IMR-90 (cell line): ENCODE measurements around the gene EPB41L5. TPM values are rescaled to one million over a fixed set of nuclear protein-coding genes. Genes with fewer than 3 reads are reported as not detected.
A peak's percentile ranks its signal among the peaks of the same experiment; 100 is the strongest.

Source experiments
- ATAC-seq: fragments of 200-7000 bp; cut with Tn5 transposase; 2 replicates; pipeline ENCODE4 v1.9.1; 2020; ENCODE audit warnings: low read depth, mild to moderate bottlenecking, moderate library complexity
- BruUV-seq: library from RNA; stranded (reverse); fragments of 400-500 nt; replicated peaks from 2 replicates; lab custom pipeline; 2021; lab: Mats Ljungman, UMichigan
- CTCF ChIA-PET: fragments of 300-600 bp; formaldehyde crosslinking; extraction: SDS; loops from one replicate; lab custom pipeline; 2021; ENCODE audit warnings: antibody characterized with exemption; lab: Yijun Ruan, JAX
- POLR2A ChIA-PET: fragments of 300-600 bp; sonication (Branson Sonifier 250); formaldehyde crosslinking; loops from one replicate; lab custom pipeline; 2022; ENCODE audit warnings: antibody characterized with exemption; ENCODE audit not compliant: unreplicated experiment; lab: Charles Lee
- DNase-seq: peaks from one replicate; pipeline ENCODE4 v3.0.0; 2013
- H2AFZ ChIP-seq: replicated peaks from 2 replicates; pipeline ENCODE3; 2013; ENCODE audit warnings: low read length, mild to moderate bottlenecking; ENCODE audit not compliant: poor library complexity
- H2AK5ac ChIP-seq: 2 replicates; pipeline ENCODE4 v1.6.1; 2013; ENCODE audit warnings: low read depth, low read length, inconsistent platforms
- H2AK9ac ChIP-seq: replicated peaks from 2 replicates; pipeline ENCODE3; 2013; ENCODE audit warnings: mild to moderate bottlenecking, low read depth, low read length, moderate library complexity; ENCODE audit not compliant: poor library complexity
- H2BK120ac ChIP-seq: 2 replicates; pipeline ENCODE4 v1.6.1; 2013; ENCODE audit warnings: low read depth, low read length, inconsistent platforms
- H2BK15ac ChIP-seq: 3 replicates; pipeline ENCODE4 v1.6.1; 2013; ENCODE audit warnings: low read depth, low read length, inconsistent platforms
- H2BK20ac ChIP-seq: 2 replicates; pipeline ENCODE4 v1.6.1; 2013; ENCODE audit warnings: low read depth, mild to moderate bottlenecking, inconsistent platforms, low read length, moderate library complexity
- H2BK5ac ChIP-seq: 2 replicates; pipeline ENCODE4 v1.6.1; 2013; ENCODE audit warnings: mild to moderate bottlenecking, low read depth, low read length, inconsistent platforms; ENCODE audit not compliant: poor library complexity, severe bottlenecking
- H3K14ac ChIP-seq: replicated peaks from 2 replicates; pipeline ENCODE4 v1.6.1; 2013; ENCODE audit warnings: low read depth, low read length, inconsistent platforms
- H3K18ac ChIP-seq: 2 replicates; pipeline ENCODE4 v1.6.1; 2013; ENCODE audit warnings: low read depth, low read length, control low read depth
- H3K23ac ChIP-seq: 2 replicates; pipeline ENCODE4 v1.6.1; 2013; ENCODE audit warnings: low read depth, low read length, inconsistent platforms
- H3K27ac ChIP-seq: 2 replicates; pipeline ENCODE4 v1.5.1; 2013; ENCODE audit warnings: mild to moderate bottlenecking, control low read depth, low read length; ENCODE audit not compliant: insufficient read depth
- H3K27me3 ChIP-seq: 2 replicates; pipeline ENCODE4 v1.6.1; 2013; ENCODE audit warnings: low read length; ENCODE audit not compliant: control insufficient read depth, insufficient read depth
- H3K36me3 ChIP-seq: 2 replicates; pipeline ENCODE4 v1.6.1; 2013; ENCODE audit warnings: low read length, mixed read lengths; ENCODE audit not compliant: control insufficient read depth, insufficient read depth
- H3K4ac ChIP-seq: 2 replicates; pipeline ENCODE4 v1.6.1; 2013; ENCODE audit warnings: low read depth, low read length, inconsistent platforms
- H3K4me1 ChIP-seq: 2 replicates; pipeline ENCODE4 v1.6.1; 2013; ENCODE audit warnings: low read length, mixed read lengths; ENCODE audit not compliant: control insufficient read depth, insufficient read depth
- H3K4me2 ChIP-seq: 2 replicates; pipeline ENCODE4 v1.6.1; 2013; ENCODE audit warnings: low read depth, mild to moderate bottlenecking, control low read depth, low read length, moderate library complexity
- H3K4me3 ChIP-seq: 2 replicates; pipeline ENCODE4 v1.5.1; 2013; ENCODE audit warnings: low read depth, mild to moderate bottlenecking, control low read depth, low read length, moderate library complexity; ENCODE audit not compliant: insufficient read depth
- H3K56ac ChIP-seq: 2 replicates; pipeline ENCODE4 v1.6.1; 2013; ENCODE audit warnings: low read length, inconsistent platforms; ENCODE audit not compliant: insufficient read depth; ENCODE audit errors: extremely low read depth
- H3K79me1 ChIP-seq, 2 experiments: 2 replicates each; pipeline ENCODE4 v1.6.1; 2013; ENCODE audit warnings: low read length in 2 of 2, inconsistent platforms in 1 of 2, low read depth in 1 of 2
- H3K9ac ChIP-seq: 2 replicates; pipeline ENCODE4 v1.6.1; 2013; ENCODE audit warnings: low read depth, low read length, control low read depth
- H3K9me1 ChIP-seq: 2 replicates; pipeline ENCODE4 v1.6.1; 2013; ENCODE audit warnings: low read length, inconsistent platforms; ENCODE audit not compliant: insufficient read depth
- H3K9me3 ChIP-seq: 2 replicates; pipeline ENCODE4 v1.6.1; 2013; ENCODE audit warnings: low read length; ENCODE audit not compliant: control insufficient read depth, insufficient read depth
- H4K20me1 ChIP-seq: 2 replicates; pipeline ENCODE4 v1.6.1; 2013; ENCODE audit warnings: low read length, inconsistent platforms; ENCODE audit not compliant: insufficient read depth
- H4K5ac ChIP-seq: 2 replicates; pipeline ENCODE4 v1.6.1; 2013; ENCODE audit warnings: mild to moderate bottlenecking, low read depth, low read length, control low read depth
- H4K8ac ChIP-seq, 2 experiments: 2 replicates each; pipeline ENCODE4 v1.6.1; 2013; ENCODE audit warnings: low read depth in 2 of 2, low read length in 2 of 2, control low read depth in 1 of 2, inconsistent platforms in 1 of 2
- H4K91ac ChIP-seq: 2 replicates; pipeline ENCODE4 v1.6.1; 2013; ENCODE audit warnings: low read depth, low read length, inconsistent platforms; ENCODE audit not compliant: insufficient read depth
- BHLHE40 ChIP-seq: fragments of 150-350 bp; IDR thresholded peaks from 2 replicates; pipeline ENCODE4 v1.6.1; 2016; ENCODE audit warnings: mild to moderate bottlenecking, low read depth, low read length
- CEBPB ChIP-seq: IDR thresholded peaks from 2 replicates; pipeline ENCODE4 v1.6.1; 2012; ENCODE audit warnings: low read depth, low read length, improper control_type of control experiment
- CTCF ChIP-seq: conservative IDR thresholded peaks from 2 replicates; pipeline ENCODE4 v1.5.1; 2012; ENCODE audit warnings: mild to moderate bottlenecking, low read depth, low read length, improper control_type of control experiment
- ELK1 ChIP-seq: fragments of 150-350 bp; IDR thresholded peaks from 2 replicates; pipeline ENCODE4 v1.6.1; 2016; ENCODE audit warnings: low read depth, mild to moderate bottlenecking, low read length, moderate library complexity, borderline replicate concordance
- FOS ChIP-seq: fragments of 150-350 bp; IDR thresholded peaks from 2 replicates; pipeline ENCODE4 v1.6.1; 2016; ENCODE audit warnings: low read depth, low read length
- MAFK ChIP-seq: IDR thresholded peaks from 2 replicates; pipeline ENCODE4 v1.6.1; 2012; ENCODE audit warnings: low read depth, low read length, improper control_type of control experiment
- MXI1 ChIP-seq: IDR thresholded peaks from 2 replicates; pipeline ENCODE4 v1.6.1; 2012; ENCODE audit warnings: low read depth, mild to moderate bottlenecking, low read length, moderate library complexity, borderline replicate concordance
- NFE2L2 ChIP-seq: fragments of 150-350 bp; IDR thresholded peaks from 2 replicates; pipeline ENCODE4 v1.6.1; 2016; ENCODE audit warnings: low read depth, mild to moderate bottlenecking, low read length
- POLR2A ChIP-seq: IDR thresholded peaks from 2 replicates; pipeline ENCODE4 v1.6.1; 2012; ENCODE audit warnings: mild to moderate bottlenecking, low read depth, low read length
- RCOR1 ChIP-seq: IDR thresholded peaks from 2 replicates; pipeline ENCODE4 v1.6.1; 2012; ENCODE audit warnings: mild to moderate bottlenecking, low read length, improper control_type of control experiment; ENCODE audit not compliant: insufficient replicate concordance
- SMC3 ChIP-seq: fragments of 150-350 bp; IDR thresholded peaks from 2 replicates; pipeline ENCODE4 v1.6.1; 2016; ENCODE audit warnings: low read depth, mild to moderate bottlenecking, antibody characterized with exemption, low read length, moderate library complexity
- USF2 ChIP-seq: fragments of 150-350 bp; IDR thresholded peaks from 2 replicates; pipeline ENCODE4 v1.6.1; 2017; ENCODE audit warnings: mild to moderate bottlenecking, antibody characterized with exemption, low read length, low read depth
- WGBS, 2 experiments: methylation state at CpG; one replicate each; pipeline versions ENCODE4 v1.1.5 to v1.1.7; 2013; ENCODE audit warnings: missing lambda C conversion rate in 2 of 2; ENCODE audit not compliant: insufficient read length in 1 of 2; ENCODE audit errors: extremely low coverage in 2 of 2; 5-methylcytosine and 5-hydroxymethylcytosine counted together
- dilution Hi-C: fragments of 300-500 bp; cut with HindIII; formaldehyde crosslinking; loops from one replicate; pipeline ENCODE4 v1.14.3; 2018; ENCODE audit warnings: low sequenced_read_pairs; ENCODE audit not compliant: unreplicated experiment
- in situ Hi-C: fragments of 300-500 bp; cut with MboI; formaldehyde crosslinking; loops from 3 replicates; pipeline ENCODE4 v1.14.3; 2019; ENCODE audit warnings: low sequenced_read_pairs, inconsistent platforms, mixed read lengths
- intact Hi-C: fragments of 100-400 bp; cut with micrococcal nuclease; formaldehyde crosslinking; loops from 2 replicates; pipeline ENCODE4 v1.10.0; 2022
- polyA plus RNA-seq, 3 experiments: library from polyadenylated mRNA; depleted of rRNA; stranded (reverse); fragments of >200 nt; gene quantifications; 2 replicates each; pipeline ENCODE4 v1.2.3, GENCODE V29; 2012; ENCODE audit warnings: low replicate concordance in 1 of 3
- total RNA-seq: library from RNA; depleted of rRNA; stranded (reverse); fragments of >200 nt; gene quantifications from 2 replicates; pipeline ENCODE4 v1.2.3, GENCODE V29; 2012

The EPB41L5 gene
- total and polyA plus RNA-seq, 2 of the 4 experiments (the other 2 are of a cell fraction): 5.1 to 10.6 TPM

GRCh38 chr2:120109186-120110061 lies 96.5 kb downstream of the EPB41L5 start:
- Histone ChIP-seq H3K36me3 (no peaks in the 10 kb centered on the region), H2AK9ac (no peak overlapping the region), H4K91ac (0 out of 2 replicates have a peak overlapping the region, but pooled peaks have one; percentile 17), H3K18ac (peak overlapping the region; percentile 42; the same call in 1 of the 2 replicates), H2AFZ (no peak overlapping the region), H3K14ac (peak overlapping the region; percentile 2; the same call in 1 of the 2 replicates), H3K9me1 (no peaks in the 10 kb centered on the region; the same call in 1 of the 2 replicates), H2AK5ac (peak overlapping the region; percentile 3; the same call in 1 of the 2 replicates), H3K27me3 (no peaks in the 10 kb centered on the region), H2BK20ac (peak overlapping the region; percentile 15), H4K5ac (no peak overlapping the region; the same call in 1 of the 2 replicates), H3K23ac (no peak overlapping the region; the same call in 1 of the 2 replicates), H3K4me2 (no peak overlapping the region; the same call in 1 of the 2 replicates), H4K8ac (peak overlapping the region in 1 of 2 experiments; percentile 66; a peak in 3 of 4 replicates), H2BK120ac (peak overlapping the region; percentile 48), H3K4ac (peak overlapping the region; percentile 56; the same call in 1 of the 2 replicates), H3K79me1 (0 out of 4 replicates have a peak, but pooled peaks cover 0 to 5% of the 10 kb centered on the region in 2 experiments), H3K4me3 (no peak overlapping the region), H2BK15ac (peak overlapping the region; percentile 33; the same call in 2 of the 3 replicates), H3K27ac (no peak overlapping the region), H3K4me1 (no peaks in the 10 kb centered on the region; the same call in none of the 2 replicates), H2BK5ac (no peak overlapping the region), H3K9me3 (no peaks in the 10 kb centered on the region), H3K56ac (no peak overlapping the region), H4K20me1 (no peaks in the 10 kb centered on the region), H3K9ac (no peak overlapping the region)
- intact Hi-C loops (loop anchor here (1.0 to 5.0 kb wide), 4 partner anchors 66 to 573 kb away; no protein-coding TSS in a partner anchor), dilution Hi-C loops (no loop called here), in situ Hi-C loops (loop anchor here (5.0 kb wide), 1 partner anchor 63 kb away; no protein-coding TSS in a partner anchor)
- ATAC-seq (peak; percentile 71), DNase-seq (peak; percentile 59)
- BruUV-seq: no TSS peak
- CTCF ChIA-PET: interaction anchor here (0.8 to 3.6 kb wide), 7 partner anchors 11 to 403 kb away, joined by 3 to 36 read pairs (median 4); no protein-coding TSS in a partner anchor
- 90% methylated on average over 2 of the region's 3 CpGs; no CpG with 5 or more reads in 1 of the 2 experiments for WGBS, 2 experiments
- POLR2A ChIA-PET: no interaction called here
- TF ChIP-seq MAFK (no peak), FOS (no peak), BHLHE40 (no peak), SMC3 (peak; percentile 70), CEBPB (no peak), NFE2L2 (no peak), POLR2A (no peak), CTCF (peak; percentile 54), ELK1 (no peak), RCOR1 (no peak), MXI1 (no peak), USF2 (no peak)
